DMS53 treated with DMSO at 0.1 percent for 48 hours (cell line): ENCODE measurements around the gene ENOX2.
A peak's percentile ranks its signal among the peaks of the same experiment; 100 is the strongest.

Source experiments
- DNase-seq: peaks from one replicate; lab custom pipeline; 2025; ENCODE audit not compliant: unreplicated experiment; lab: John Stamatoyannopoulos, UW

The ENOX2 gene

GRCh38 chrX:130704053-130705038 lies 198.7 kb downstream of the ENOX2 start:
- no peak for DNase-seq

- no peak for DNase-seq
Measured at GRCh38 chrX:130702867-130703707, 199.9 kb downstream of the ENOX2 start.

- no peak for DNase-seq
Measured at GRCh38 chrX:130700629-130701028, 202.4 kb downstream of the ENOX2 start.

GRCh38 chrX:130699618-130700017 lies 203.4 kb downstream of the ENOX2 start:
- no peak for DNase-seq

GRCh38 chrX:130696542-130696941 lies 206.5 kb downstream of the ENOX2 start:
- no peak for DNase-seq

GRCh38 chrX:130695931-130696330 lies 207.1 kb downstream of the ENOX2 start:
- no peak for DNase-seq

- no peak for DNase-seq
Measured at GRCh38 chrX:130694983-130695382, 208.0 kb downstream of the ENOX2 start.

GRCh38 chrX:130691576-130691975 lies 211.4 kb downstream of the ENOX2 start:
- no peak for DNase-seq

GRCh38 chrX:130688360-130688759 lies 214.6 kb downstream of the ENOX2 start:
- no peak for DNase-seq

GRCh38 chrX:130682990-130683389 lies 220.0 kb downstream of the ENOX2 start:
- no peak for DNase-seq

- no peak for DNase-seq
Measured at GRCh38 chrX:130680164-130681035, 222.6 kb downstream of the ENOX2 start.

GRCh38 chrX:130676861-130677260 lies 226.1 kb downstream of the ENOX2 start:
- peak; percentile 59 for DNase-seq

- DNase-seq, result no peak
Measured at GRCh38 chrX:130672214-130672613, 230.8 kb downstream of the ENOX2 start.

GRCh38 chrX:130669233-130669632 lies 233.8 kb downstream of the ENOX2 start:
- DNase-seq, result no peak

- DNase-seq, result no peak
Measured at GRCh38 chrX:130665263-130665662, 237.7 kb downstream of the ENOX2 start.

GRCh38 chrX:130658310-130658709 lies 244.7 kb downstream of the ENOX2 start:
- DNase-seq, result no peak

GRCh38 chrX:130654409-130654950 lies 248.5 kb downstream of the ENOX2 start:
- no peak for DNase-seq

GRCh38 chrX:130652824-130653578 lies 250.0 kb downstream of the ENOX2 start:
- no peak for DNase-seq

- no peak for DNase-seq
Measured at GRCh38 chrX:130649738-130650137, 253.3 kb downstream of the ENOX2 start.

GRCh38 chrX:130647468-130647867 lies 255.5 kb downstream of the ENOX2 start:
- no peak for DNase-seq
